ENCODE data around the gene IFNG. TPM values are rescaled to one million over a fixed set of nuclear protein-coding genes. Genes with fewer than 3 reads are reported as not detected.

IFNG gene
- total and polyA plus RNA-seq, 10 of the 15 experiments (the other 5 are each of a cell fraction or from before 2014, with no cell fraction given), result 0.10 to 1.4 (median 0.25) TPM; not detected in 2

DNA sequence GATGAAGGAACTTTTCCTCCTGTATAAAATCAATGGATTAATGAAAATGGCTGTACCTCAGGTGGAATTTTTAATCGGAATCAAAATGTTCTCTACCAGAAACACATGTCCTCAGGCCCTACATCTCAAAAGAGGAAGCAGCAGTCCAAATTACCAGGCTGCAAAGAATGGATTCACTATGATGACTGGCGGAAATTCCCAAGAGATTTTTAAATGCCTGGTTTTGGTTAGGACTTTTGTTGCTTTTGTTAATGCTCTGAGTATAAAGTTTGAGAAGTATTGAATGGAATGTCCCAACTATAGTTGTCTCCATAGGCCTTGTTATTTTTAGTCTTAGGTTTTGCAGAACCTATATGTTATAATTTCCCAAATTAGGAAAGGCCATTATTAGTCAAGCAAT, 11.2 kb upstream of the IFNG start:
- no peak for DNase-seq (ENCODE audit: low read depth, low spot score)
- intact Hi-C loops (cut with micrococcal nuclease; ENCODE audit: unreplicated experiment), result no loop called here
- ATAC-seq, result no peak
- Histone ChIP-seq H3K9ac (ENCODE audit: control insufficient read depth, insufficient read depth, low read length) (no peak overlapping the region), H3K9me3 (replicated peaks; ENCODE audit: control insufficient read depth, insufficient read depth, low read length) (no peaks in the 10 kb centered on the region), H3K27me3 (replicated peaks in 1 of 2; ENCODE audit: control insufficient read depth in 2 of 2, insufficient read depth in 2 of 2, low read length in 1 of 2) (no peaks in the 10 kb centered on the region), H3K27ac (ENCODE audit: control insufficient read depth, insufficient read depth) (no peak overlapping the region), H3K4me3 (no peak overlapping the region), H3K4me1 (ENCODE audit: control insufficient read depth, insufficient read depth, low read length) (0 out of 2 replicates have a peak, but pooled peaks cover under 1% of the 10 kb centered on the region), H3K4me2 (ENCODE audit: control insufficient read depth, insufficient read depth) (no peak overlapping the region), H3K36me3 (ENCODE audit: control insufficient read depth in 2 of 2, insufficient read depth in 2 of 2, low read length in 1 of 2) (no peaks in the 10 kb centered on the region), H3K79me2 (ENCODE audit: control insufficient read depth, insufficient read depth, low read length) (no peaks in the 10 kb centered on the region), H2AFZ (ENCODE audit: control insufficient read depth, low read depth, low read length) (no peak overlapping the region), H4K20me1 (ENCODE audit: control insufficient read depth, insufficient read depth) (no peaks in the 10 kb centered on the region)
- SMC1A ChIA-PET (ENCODE audit: uncharacterized antibody, unreplicated experiment), result interaction anchor here (0.7 kb wide), 1 partner anchor 13 kb away, joined by 3 read pairs; no protein-coding TSS in a partner anchor
- POLR2A ChIA-PET, result interaction anchor here (0.6 kb wide), 1 partner anchor 241 kb away, joined by 5 read pairs; no protein-coding TSS in a partner anchor
- CTCF ChIA-PET, result interaction anchor here (1.2 to 2.8 kb wide), 2 partner anchors 12 to 181 kb away, joined by 3 to 11 read pairs; partner anchors contain the start of genes IFNG and IFNG-AS1
- no peak for FAIRE-seq
- in situ Hi-C loops (cut with MboI), result no loop called here
- BruUV-seq (replicated peaks), result no TSS peak
- 85% methylated on average over 2 of the region's 2 CpGs for WGBS (ENCODE audit: insufficient coverage, insufficient replicate concordance, low lambda C conversion rate, missing lambda C conversion rate)
- RAD21 ChIA-PET (ENCODE audit: unreplicated experiment), result interaction anchor here (1.0 kb wide), 1 partner anchor 126 kb away, joined by 3 read pairs; no protein-coding TSS in a partner anchor
- TF ChIP-seq, protein P1, sequence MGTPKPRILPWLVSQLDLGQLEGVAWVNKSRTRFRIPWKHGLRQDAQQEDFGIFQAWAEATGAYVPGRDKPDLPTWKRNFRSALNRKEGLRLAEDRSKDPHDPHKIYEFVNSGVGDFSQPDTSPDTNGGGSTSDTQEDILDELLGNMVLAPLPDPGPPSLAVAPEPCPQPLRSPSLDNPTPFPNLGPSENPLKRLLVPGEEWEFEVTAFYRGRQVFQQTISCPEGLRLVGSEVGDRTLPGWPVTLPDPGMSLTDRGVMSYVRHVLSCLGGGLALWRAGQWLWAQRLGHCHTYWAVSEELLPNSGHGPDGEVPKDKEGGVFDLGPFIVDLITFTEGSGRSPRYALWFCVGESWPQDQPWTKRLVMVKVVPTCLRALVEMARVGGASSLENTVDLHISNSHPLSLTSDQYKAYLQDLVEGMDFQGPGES (IDR thresholded peaks at IDR 0.05), result no peak
- TF ChIP-seq, protein P2, sequence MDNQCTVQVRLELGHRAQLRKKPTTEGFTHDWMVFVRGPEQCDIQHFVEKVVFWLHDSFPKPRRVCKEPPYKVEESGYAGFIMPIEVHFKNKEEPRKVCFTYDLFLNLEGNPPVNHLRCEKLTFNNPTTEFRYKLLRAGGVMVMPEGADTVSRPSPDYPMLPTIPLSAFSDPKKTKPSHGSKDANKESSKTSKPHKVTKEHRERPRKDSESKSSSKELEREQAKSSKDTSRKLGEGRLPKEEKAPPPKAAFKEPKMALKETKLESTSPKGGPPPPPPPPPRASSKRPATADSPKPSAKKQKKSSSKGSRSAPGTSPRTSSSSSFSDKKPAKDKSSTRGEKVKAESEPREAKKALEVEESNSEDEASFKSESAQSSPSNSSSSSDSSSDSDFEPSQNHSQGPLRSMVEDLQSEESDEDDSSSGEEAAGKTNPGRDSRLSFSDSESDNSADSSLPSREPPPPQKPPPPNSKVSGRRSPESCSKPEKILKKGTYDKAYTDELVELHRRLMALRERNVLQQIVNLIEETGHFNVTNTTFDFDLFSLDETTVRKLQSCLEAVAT (IDR thresholded peaks at IDR 0.05), result no peak
- TF ChIP-seq DPF2 (IDR thresholded peaks at IDR 0.05), result no peak
- no peak for TF ChIP-seq NFYA (IDR thresholded peaks at IDR 0.05; ENCODE audit: borderline replicate concordance, low read depth, low read length)
- TF ChIP-seq RELA (IDR thresholded peaks at IDR 0.05; ENCODE audit: borderline replicate concordance, partially characterized antibody), result no peak
- no peak for TF ChIP-seq HDAC2 (IDR thresholded peaks at IDR 0.05)
- no peak for TF ChIP-seq BCL11A (IDR thresholded peaks at IDR 0.05; ENCODE audit: low read depth, low read length)
- no peak for TF ChIP-seq KDM1A (IDR thresholded peaks at IDR 0.05; ENCODE audit: borderline replicate concordance)
- TF ChIP-seq KAT2A (conservative IDR thresholded peaks at IDR 0.05; ENCODE audit: control insufficient read depth, low read depth, low read length), result no peak
- TF ChIP-seq ZNF622 (IDR thresholded peaks at IDR 0.05), result no peak
- TF ChIP-seq, protein P3, sequence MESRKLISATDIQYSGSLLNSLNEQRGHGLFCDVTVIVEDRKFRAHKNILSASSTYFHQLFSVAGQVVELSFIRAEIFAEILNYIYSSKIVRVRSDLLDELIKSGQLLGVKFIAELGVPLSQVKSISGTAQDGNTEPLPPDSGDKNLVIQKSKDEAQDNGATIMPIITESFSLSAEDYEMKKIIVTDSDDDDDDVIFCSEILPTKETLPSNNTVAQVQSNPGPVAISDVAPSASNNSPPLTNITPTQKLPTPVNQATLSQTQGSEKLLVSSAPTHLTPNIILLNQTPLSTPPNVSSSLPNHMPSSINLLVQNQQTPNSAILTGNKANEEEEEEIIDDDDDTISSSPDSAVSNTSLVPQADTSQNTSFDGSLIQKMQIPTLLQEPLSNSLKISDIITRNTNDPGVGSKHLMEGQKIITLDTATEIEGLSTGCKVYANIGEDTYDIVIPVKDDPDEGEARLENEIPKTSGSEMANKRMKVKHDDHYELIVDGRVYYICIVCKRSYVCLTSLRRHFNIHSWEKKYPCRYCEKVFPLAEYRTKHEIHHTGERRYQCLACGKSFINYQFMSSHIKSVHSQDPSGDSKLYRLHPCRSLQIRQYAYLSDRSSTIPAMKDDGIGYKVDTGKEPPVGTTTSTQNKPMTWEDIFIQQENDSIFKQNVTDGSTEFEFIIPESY (IDR thresholded peaks at IDR 0.05), result no peak
- TF ChIP-seq, protein P4, sequence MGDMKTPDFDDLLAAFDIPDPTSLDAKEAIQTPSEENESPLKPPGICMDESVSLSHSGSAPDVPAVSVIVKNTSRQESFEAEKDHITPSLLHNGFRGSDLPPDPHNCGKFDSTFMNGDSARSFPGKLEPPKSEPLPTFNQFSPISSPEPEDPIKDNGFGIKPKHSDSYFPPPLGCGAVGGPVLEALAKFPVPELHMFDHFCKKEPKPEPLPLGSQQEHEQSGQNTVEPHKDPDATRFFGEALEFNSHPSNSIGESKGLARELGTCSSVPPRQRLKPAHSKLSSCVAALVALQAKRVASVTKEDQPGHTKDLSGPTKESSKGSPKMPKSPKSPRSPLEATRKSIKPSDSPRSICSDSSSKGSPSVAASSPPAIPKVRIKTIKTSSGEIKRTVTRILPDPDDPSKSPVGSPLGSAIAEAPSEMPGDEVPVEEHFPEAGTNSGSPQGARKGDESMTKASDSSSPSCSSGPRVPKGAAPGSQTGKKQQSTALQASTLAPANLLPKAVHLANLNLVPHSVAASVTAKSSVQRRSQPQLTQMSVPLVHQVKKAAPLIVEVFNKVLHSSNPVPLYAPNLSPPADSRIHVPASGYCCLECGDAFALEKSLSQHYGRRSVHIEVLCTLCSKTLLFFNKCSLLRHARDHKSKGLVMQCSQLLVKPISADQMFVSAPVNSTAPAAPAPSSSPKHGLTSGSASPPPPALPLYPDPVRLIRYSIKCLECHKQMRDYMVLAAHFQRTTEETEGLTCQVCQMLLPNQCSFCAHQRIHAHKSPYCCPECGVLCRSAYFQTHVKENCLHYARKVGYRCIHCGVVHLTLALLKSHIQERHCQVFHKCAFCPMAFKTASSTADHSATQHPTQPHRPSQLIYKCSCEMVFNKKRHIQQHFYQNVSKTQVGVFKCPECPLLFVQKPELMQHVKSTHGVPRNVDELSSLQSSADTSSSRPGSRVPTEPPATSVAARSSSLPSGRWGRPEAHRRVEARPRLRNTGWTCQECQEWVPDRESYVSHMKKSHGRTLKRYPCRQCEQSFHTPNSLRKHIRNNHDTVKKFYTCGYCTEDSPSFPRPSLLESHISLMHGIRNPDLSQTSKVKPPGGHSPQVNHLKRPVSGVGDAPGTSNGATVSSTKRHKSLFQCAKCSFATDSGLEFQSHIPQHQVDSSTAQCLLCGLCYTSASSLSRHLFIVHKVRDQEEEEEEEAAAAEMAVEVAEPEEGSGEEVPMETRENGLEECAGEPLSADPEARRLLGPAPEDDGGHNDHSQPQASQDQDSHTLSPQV (IDR thresholded peaks at IDR 0.05), result no peak
- no peak for TF ChIP-seq JUND (IDR thresholded peaks at IDR 0.05; ENCODE audit: low read depth, low read length)
- TF ChIP-seq PML (IDR thresholded peaks at IDR 0.05; ENCODE audit: low read length), result no peak
- no peak for TF ChIP-seq SMARCA5 (IDR thresholded peaks at IDR 0.05)
- no peak for TF ChIP-seq YY1 (IDR thresholded peaks at IDR 0.05; ENCODE audit: low read depth, low read length)
- TF ChIP-seq TCF3 (IDR thresholded peaks at IDR 0.05; ENCODE audit: borderline replicate concordance, insufficient read depth, low read depth, low read length), result no peak
- no peak for TF ChIP-seq ATF7 (IDR thresholded peaks at IDR 0.05; ENCODE audit: low read depth)
- TF ChIP-seq LARP7 (IDR thresholded peaks at IDR 0.05), result no peak
